Measurements from ENCODE around the gene C19orf85.

DNA sequence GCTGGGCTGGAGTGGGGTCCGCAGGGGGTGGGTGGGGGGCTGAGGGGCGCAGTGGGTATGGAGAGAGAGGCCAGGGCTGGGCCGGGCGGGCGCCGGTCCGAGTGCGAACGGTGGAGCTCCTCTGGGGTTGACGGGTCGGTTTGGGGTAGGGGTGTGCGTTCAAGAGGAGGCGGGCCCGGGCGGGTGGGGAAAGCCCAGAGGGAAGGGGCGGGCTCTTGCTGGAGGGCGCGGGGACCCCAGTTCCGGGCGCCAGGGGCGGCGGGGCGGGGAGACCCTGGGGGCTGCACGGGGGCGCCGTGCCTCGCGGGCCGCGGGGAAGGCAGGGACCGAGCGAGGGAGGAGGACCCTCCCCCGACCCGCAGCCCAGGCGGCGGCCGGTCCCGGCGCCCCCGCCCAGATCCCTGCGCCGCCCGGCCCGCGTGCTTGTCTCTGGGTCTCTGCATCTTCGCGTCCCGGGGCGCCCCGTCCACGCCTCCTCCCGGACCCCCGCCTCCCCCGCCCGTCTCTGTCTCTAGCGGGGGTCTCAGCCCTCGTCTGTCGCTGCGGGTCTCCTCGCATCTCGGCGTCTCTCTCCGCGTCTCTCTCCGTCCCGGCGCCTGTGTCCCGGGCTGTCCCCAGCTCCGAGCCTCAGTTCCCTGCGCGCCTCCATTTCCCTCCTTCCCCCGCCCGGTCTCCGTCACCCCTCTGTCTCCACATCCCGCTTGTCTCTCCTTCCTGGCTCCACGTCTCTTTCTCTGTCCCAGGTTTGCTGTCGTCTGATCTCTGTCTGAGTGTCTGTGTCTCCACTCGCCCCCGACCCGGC, 13.2 kb downstream of the C19orf85 start:
- TF ChIP-seq, protein P1, sequence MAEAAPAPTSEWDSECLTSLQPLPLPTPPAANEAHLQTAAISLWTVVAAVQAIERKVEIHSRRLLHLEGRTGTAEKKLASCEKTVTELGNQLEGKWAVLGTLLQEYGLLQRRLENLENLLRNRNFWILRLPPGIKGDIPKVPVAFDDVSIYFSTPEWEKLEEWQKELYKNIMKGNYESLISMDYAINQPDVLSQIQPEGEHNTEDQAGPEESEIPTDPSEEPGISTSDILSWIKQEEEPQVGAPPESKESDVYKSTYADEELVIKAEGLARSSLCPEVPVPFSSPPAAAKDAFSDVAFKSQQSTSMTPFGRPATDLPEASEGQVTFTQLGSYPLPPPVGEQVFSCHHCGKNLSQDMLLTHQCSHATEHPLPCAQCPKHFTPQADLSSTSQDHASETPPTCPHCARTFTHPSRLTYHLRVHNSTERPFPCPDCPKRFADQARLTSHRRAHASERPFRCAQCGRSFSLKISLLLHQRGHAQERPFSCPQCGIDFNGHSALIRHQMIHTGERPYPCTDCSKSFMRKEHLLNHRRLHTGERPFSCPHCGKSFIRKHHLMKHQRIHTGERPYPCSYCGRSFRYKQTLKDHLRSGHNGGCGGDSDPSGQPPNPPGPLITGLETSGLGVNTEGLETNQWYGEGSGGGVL (tag by site-specific recombination; IDR thresholded peaks at IDR 0.05) = no peak; the same call in none of the 2 replicates
- no peak for TF ChIP-seq CTCF (tag by site-specific recombination; IDR thresholded peaks at IDR 0.05)
- TF ChIP-seq, protein P2, sequence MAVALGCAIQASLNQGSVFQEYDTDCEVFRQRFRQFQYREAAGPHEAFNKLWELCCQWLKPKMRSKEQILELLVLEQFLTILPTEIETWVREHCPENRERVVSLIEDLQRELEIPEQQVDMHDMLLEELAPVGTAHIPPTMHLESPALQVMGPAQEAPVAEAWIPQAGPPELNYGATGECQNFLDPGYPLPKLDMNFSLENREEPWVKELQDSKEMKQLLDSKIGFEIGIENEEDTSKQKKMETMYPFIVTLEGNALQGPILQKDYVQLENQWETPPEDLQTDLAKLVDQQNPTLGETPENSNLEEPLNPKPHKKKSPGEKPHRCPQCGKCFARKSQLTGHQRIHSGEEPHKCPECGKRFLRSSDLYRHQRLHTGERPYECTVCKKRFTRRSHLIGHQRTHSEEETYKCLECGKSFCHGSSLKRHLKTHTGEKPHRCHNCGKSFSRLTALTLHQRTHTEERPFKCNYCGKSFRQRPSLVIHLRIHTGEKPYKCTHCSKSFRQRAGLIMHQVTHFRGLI (tag by site-specific recombination; IDR thresholded peaks at IDR 0.05) = no peak
- TF ChIP-seq KLF10 (tag by site-specific recombination; IDR thresholded peaks at IDR 0.05) = no peak
- no peak for TF ChIP-seq ZNF791 (tag by site-specific recombination; IDR thresholded peaks at IDR 0.05)
- TF ChIP-seq ZNF37A (tag by site-specific recombination; IDR thresholded peaks at IDR 0.05) = no peak
- no peak for TF ChIP-seq ZNF292 (tag by site-specific recombination; IDR thresholded peaks at IDR 0.05; ENCODE audit: borderline replicate concordance, low read depth)
- TF ChIP-seq, protein P3, sequence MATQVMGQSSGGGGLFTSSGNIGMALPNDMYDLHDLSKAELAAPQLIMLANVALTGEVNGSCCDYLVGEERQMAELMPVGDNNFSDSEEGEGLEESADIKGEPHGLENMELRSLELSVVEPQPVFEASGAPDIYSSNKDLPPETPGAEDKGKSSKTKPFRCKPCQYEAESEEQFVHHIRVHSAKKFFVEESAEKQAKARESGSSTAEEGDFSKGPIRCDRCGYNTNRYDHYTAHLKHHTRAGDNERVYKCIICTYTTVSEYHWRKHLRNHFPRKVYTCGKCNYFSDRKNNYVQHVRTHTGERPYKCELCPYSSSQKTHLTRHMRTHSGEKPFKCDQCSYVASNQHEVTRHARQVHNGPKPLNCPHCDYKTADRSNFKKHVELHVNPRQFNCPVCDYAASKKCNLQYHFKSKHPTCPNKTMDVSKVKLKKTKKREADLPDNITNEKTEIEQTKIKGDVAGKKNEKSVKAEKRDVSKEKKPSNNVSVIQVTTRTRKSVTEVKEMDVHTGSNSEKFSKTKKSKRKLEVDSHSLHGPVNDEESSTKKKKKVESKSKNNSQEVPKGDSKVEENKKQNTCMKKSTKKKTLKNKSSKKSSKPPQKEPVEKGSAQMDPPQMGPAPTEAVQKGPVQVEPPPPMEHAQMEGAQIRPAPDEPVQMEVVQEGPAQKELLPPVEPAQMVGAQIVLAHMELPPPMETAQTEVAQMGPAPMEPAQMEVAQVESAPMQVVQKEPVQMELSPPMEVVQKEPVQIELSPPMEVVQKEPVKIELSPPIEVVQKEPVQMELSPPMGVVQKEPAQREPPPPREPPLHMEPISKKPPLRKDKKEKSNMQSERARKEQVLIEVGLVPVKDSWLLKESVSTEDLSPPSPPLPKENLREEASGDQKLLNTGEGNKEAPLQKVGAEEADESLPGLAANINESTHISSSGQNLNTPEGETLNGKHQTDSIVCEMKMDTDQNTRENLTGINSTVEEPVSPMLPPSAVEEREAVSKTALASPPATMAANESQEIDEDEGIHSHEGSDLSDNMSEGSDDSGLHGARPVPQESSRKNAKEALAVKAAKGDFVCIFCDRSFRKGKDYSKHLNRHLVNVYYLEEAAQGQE (tag by site-specific recombination; IDR thresholded peaks at IDR 0.05) = no peak
